ENCODE measurements around the gene LUC7L.

LUC7L gene

DNA sequence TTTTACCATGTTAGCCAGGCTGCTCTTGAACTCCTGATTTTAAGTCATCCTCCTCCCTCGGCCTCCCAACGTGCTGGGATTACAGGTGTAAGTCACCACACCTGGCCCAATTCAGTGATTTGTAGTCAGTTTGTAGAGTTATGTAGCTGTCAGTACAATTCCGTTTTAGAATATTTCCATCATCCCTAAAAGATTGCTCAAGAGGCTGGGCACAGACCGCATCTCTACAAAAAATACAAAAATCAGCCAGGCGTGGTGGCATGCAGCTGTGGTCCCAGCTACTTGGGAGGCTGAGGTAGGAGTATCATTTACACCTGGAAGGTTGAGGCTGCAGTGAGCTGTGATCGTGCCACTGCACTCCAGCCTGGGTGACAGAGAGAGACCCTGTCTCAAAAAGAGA is 25.9 kb upstream of the LUC7L start:
- no peaks in the 10 kb centered on the region for H4K20me1 ChIP-seq (ENCODE audit: insufficient read depth, low read length)
- TF ChIP-seq EZH2 (IDR thresholded peaks at IDR 0.05; ENCODE audit: borderline replicate concordance, low read depth, low read length, severe bottlenecking), result no peak
- TF ChIP-seq, protein P1, sequence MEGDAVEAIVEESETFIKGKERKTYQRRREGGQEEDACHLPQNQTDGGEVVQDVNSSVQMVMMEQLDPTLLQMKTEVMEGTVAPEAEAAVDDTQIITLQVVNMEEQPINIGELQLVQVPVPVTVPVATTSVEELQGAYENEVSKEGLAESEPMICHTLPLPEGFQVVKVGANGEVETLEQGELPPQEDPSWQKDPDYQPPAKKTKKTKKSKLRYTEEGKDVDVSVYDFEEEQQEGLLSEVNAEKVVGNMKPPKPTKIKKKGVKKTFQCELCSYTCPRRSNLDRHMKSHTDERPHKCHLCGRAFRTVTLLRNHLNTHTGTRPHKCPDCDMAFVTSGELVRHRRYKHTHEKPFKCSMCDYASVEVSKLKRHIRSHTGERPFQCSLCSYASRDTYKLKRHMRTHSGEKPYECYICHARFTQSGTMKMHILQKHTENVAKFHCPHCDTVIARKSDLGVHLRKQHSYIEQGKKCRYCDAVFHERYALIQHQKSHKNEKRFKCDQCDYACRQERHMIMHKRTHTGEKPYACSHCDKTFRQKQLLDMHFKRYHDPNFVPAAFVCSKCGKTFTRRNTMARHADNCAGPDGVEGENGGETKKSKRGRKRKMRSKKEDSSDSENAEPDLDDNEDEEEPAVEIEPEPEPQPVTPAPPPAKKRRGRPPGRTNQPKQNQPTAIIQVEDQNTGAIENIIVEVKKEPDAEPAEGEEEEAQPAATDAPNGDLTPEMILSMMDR (IDR thresholded peaks at IDR 0.05; ENCODE audit: borderline replicate concordance, extremely low read depth, low read length, poor library complexity, severe bottlenecking), result no peak
- H3K9ac ChIP-seq (ENCODE audit: low read depth, low read length), result no peak overlapping the region
- DNase-seq (no peak), ATAC-seq (ENCODE audit: insufficient read depth, low read depth) (no peak)
- H3K27me3 ChIP-seq (ENCODE audit: insufficient read depth, low read length, poor library complexity), result no peaks in the 10 kb centered on the region
- H3K4me3 ChIP-seq (ENCODE audit: low read depth in 1 of 2, low read length in 2 of 2), result no peak overlapping the region
- H3K9me3 ChIP-seq (ENCODE audit: insufficient read depth, low read length, severe bottlenecking), result no peaks in the 10 kb centered on the region
- no peaks in the 10 kb centered on the region for H3K4me1 ChIP-seq (ENCODE audit: insufficient read depth, low read length)
- H3K4me2 ChIP-seq (ENCODE audit: insufficient read depth, low read length), result no peak overlapping the region
- no peaks in the 10 kb centered on the region for H3K79me2 ChIP-seq (ENCODE audit: insufficient read depth, low read length)
- no peak overlapping the region for H2AFZ ChIP-seq (ENCODE audit: low read depth, low read length)
- H3K36me3 ChIP-seq (ENCODE audit: insufficient read depth, low read length), result peaks cover 30% of the 10 kb centered on the region
- no peak overlapping the region for H3K27ac ChIP-seq (ENCODE audit: low read length)

DNA sequence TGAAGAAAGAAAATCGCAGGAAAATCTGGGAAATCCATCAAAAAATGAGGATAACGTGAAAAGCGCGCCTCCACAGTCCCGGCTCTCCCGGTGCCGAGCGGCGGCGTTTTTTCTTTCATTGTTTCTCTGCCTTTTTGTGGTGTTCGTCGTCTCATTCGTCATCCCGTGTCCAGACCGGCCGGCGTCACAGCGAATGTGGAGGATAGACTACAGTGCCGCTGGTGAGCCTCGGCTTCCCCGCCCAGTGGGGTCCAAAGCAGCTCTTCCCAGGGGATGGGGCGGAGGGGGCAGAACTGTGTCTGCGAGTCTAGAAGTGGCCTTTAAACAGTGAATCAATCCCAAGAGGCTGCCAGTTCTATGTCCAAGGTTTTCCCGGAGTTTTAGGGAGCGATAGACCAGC is 25.2 kb upstream of the LUC7L start:
- no peaks in the 10 kb centered on the region for H3K79me2 ChIP-seq (ENCODE audit: insufficient read depth, low read length)
- no peak overlapping the region for H2AFZ ChIP-seq (ENCODE audit: low read depth, low read length)
- DNase-seq, result no peak
- no peak overlapping the region for H3K4me2 ChIP-seq (ENCODE audit: insufficient read depth, low read length)
- peaks cover 26% of the 10 kb centered on the region for H3K36me3 ChIP-seq (ENCODE audit: insufficient read depth, low read length)
- no peaks in the 10 kb centered on the region for H3K4me1 ChIP-seq (ENCODE audit: insufficient read depth, low read length)
- H3K27me3 ChIP-seq (ENCODE audit: insufficient read depth, low read length, poor library complexity), result no peaks in the 10 kb centered on the region
- TF ChIP-seq, protein P1 (IDR thresholded peaks at IDR 0.05; ENCODE audit: borderline replicate concordance, extremely low read depth, low read length, poor library complexity, severe bottlenecking), result no peak
- no peak for TF ChIP-seq EZH2 (IDR thresholded peaks at IDR 0.05; ENCODE audit: borderline replicate concordance, low read depth, low read length, severe bottlenecking)
- no peak for ATAC-seq (ENCODE audit: insufficient read depth, low read depth)
- H3K9ac ChIP-seq (ENCODE audit: low read depth, low read length), result no peak overlapping the region
- H4K20me1 ChIP-seq (ENCODE audit: insufficient read depth, low read length), result no peaks in the 10 kb centered on the region
- no peak overlapping the region for H3K4me3 ChIP-seq (ENCODE audit: low read depth in 1 of 2, low read length in 2 of 2)
- H3K27ac ChIP-seq (ENCODE audit: low read length), result no peak overlapping the region
- no peaks in the 10 kb centered on the region for H3K9me3 ChIP-seq (ENCODE audit: insufficient read depth, low read length, severe bottlenecking)

DNA sequence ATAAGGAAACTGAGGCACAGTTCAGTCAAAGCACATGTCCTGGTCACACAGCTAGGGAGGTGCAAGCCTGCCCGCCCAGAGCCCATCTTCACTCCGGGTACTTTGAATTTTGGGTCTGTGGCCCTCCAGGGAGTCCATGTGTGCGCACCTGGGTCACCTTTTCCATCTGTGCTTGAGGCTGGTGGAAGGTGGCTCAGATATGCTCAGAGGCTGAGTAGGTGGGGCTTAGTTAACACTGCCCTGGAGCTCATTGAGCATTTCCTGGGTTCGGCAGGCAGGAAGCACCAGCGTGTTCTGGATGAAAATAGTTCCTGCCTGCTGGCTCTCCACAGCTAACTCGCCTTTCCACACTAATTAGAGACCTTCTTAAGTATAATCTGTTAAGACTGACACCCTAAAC is 24.6 kb upstream of the LUC7L start:
- no peak overlapping the region for H3K4me3 ChIP-seq (ENCODE audit: low read depth in 1 of 2, low read length in 2 of 2)
- H3K27ac ChIP-seq (ENCODE audit: low read length), result no peak overlapping the region
- no peak overlapping the region for H2AFZ ChIP-seq (ENCODE audit: low read depth, low read length)
- peaks cover 27% of the 10 kb centered on the region for H3K36me3 ChIP-seq (ENCODE audit: insufficient read depth, low read length)
- no peak overlapping the region for H3K9ac ChIP-seq (ENCODE audit: low read depth, low read length)
- ATAC-seq (ENCODE audit: insufficient read depth, low read depth), result no peak
- no peaks in the 10 kb centered on the region for H3K27me3 ChIP-seq (ENCODE audit: insufficient read depth, low read length, poor library complexity)
- no peaks in the 10 kb centered on the region for H3K4me1 ChIP-seq (ENCODE audit: insufficient read depth, low read length)
- TF ChIP-seq, protein P1 (IDR thresholded peaks at IDR 0.05; ENCODE audit: borderline replicate concordance, extremely low read depth, low read length, poor library complexity, severe bottlenecking), result no peak
- no peak for TF ChIP-seq EZH2 (IDR thresholded peaks at IDR 0.05; ENCODE audit: borderline replicate concordance, low read depth, low read length, severe bottlenecking)
- no peaks in the 10 kb centered on the region for H3K79me2 ChIP-seq (ENCODE audit: insufficient read depth, low read length)
- no peak overlapping the region for H3K4me2 ChIP-seq (ENCODE audit: insufficient read depth, low read length)
- no peaks in the 10 kb centered on the region for H3K9me3 ChIP-seq (ENCODE audit: insufficient read depth, low read length, severe bottlenecking)
- no peak for DNase-seq
- H4K20me1 ChIP-seq (ENCODE audit: insufficient read depth, low read length), result no peaks in the 10 kb centered on the region

All from DND-41 (cell line).